GM21619 (cell line): ENCODE measurements around the gene SOX1.

Experiments used
- ATAC-seq: cut with Tn5 transposase; IDR thresholded peaks from one replicate; pipeline ENCODE4 v1.9.1; 2021; ENCODE audit not compliant: unreplicated experiment

Gene SOX1

DNA sequence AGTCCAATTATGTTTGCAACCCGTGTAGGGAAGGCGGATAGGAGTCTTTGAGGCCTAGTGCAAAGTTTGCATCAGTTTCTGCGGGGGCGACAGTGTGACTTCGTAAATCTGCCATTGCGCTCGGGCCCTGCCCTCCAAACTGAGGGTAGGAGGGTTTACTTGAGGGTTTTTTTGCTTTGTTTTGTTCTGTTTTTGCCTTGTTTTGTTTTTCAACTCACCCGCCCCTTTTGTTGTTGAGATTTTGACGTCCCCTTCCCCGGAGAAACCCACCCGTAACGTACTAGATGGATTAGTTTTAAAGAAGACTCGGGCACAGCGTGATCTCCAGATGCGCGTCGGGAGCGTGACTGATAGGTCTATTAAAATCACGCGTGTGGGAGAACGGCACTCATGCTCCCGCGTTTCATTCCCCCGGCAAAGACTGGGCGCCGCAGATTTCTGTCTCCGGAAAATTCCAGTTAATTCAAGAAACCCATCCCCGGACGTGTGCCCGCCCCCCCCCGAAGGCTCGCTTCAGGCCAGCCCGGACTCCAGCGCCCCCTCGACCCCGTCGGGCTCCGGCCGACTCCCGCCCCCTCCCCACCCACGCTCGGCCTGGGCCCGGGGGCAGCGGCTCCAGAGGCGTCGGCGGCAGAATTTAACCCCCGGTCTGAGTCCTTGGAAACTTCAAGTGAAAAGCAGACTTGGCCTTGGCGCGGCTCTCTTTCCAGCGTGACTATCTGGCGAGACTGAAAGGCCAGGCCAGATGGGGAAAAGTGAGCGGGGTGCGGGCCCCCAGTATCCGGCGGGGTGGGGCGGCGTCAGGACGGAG, 5.0 kb downstream of the SOX1 start:
- ATAC-seq, result no peak

- no peak for ATAC-seq
Observed at GRCh38 chr13:112072534-112073244, 5.7 kb downstream of the SOX1 start.

DNA sequence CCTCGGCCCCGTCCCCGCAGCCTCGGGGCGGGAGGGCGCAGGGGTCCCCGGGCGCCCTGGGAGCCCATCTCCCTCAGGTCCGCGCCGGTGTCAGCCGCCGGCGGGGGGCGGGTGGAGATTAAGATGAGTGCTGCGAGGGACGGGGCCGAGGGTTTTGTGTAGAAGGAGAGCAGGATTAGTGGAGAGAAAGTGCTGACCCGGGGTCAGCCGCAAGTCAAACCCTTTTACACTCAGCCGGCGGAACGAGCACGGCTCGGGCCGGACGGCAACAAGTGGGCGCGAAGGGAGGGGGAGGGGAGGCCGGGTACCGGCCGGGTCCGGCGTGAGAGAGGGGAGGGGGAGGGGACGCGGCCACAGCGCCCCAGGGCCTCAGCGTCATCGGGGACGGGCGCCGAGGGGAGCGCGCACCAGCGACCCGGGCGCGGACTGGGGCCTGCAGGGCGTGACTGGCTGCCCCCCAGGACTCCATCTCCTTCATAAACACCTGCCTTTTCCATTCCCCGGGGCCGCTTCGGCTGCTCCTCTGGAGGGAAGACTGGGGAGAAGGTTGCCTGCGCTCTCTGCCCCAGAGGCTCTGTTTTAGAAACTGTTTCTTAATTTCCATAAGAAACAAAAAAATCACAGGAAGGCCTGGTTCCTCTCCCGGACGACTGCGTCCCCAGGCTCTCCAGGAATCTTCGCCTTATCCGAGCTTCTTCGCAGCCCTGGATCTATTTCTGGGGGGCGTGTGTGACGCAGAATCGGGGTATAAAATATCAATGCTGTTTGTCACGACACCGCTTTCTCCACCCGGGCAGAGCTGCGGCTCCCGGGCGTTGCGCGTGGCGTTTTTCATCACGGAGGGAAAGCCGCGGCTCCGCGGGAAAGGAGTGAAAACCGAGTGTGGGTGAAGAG, 6.5 kb downstream of the SOX1 start:
- ATAC-seq, result no peak

GRCh38 chr13:112074139-112074865, 7.4 kb downstream of the SOX1 start:
- no peak for ATAC-seq

- ATAC-seq, result no peak
Observed at GRCh38 chr13:112077729-112078128, 10.8 kb downstream of the SOX1 start.

- no peak for ATAC-seq
Observed at GRCh38 chr13:112078216-112078615, 11.3 kb downstream of the SOX1 start.

DNA sequence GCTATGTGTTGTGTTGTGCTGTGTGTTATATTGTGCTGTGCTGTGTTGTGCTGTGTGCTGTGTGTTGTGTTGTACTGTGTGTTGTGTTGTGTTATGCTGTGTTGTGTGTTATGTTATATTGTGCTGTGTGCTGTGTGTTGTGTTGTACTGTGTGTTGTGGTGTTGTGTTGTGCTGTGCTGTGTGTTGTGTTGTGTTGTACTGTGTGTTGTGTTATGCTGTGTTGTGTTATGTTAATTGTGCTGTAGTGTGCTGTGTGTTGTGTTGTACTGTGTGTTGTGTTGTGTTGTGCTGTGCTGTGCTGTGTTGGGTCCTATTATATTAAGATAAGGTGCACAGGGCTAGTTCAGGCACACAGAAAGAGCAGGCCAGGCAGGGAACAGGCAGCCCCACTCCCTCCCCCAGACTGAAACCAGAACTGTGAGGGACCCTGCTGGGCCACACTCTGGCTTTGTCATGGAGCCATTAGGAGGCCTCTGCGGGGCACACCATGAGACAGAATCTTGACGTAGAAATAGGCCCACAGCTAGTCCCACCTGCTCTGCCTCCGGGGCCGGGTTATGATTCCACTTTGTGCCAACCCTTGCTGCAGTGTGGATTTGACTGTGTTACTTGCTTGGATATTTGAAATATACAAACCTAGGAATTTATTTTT, 12.1 kb downstream of the SOX1 start:
- ATAC-seq, result no peak

- no peak for ATAC-seq
Observed at GRCh38 chr13:112079696-112080095, 12.7 kb downstream of the SOX1 start.

- no peak for ATAC-seq
Observed at GRCh38 chr13:112083971-112084370, 17.0 kb downstream of the SOX1 start.

DNA sequence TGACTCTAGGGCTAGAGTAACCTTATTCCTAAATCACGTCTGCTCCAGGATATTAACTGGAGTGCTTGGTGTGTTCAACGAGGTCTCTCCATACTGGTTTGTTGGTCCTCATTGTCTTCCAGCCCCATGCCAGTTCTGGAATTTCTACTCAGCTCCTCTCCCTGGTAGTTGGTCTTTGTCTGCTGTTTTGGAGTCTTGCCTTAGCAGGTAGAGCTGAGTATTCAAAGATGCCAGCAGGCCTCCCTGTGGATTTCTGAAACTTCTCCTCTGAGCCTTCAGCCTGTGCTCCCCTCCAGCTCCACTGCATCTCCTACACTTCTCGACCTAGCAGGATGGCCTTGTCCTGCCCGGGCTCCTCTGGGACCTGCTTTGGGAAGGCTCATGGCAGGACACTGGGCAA, 25.5 kb downstream of the SOX1 start:
- ATAC-seq, result no peak

GRCh38 chr13:112095354-112095753, 28.4 kb downstream of the SOX1 start:
- no peak for ATAC-seq

DNA sequence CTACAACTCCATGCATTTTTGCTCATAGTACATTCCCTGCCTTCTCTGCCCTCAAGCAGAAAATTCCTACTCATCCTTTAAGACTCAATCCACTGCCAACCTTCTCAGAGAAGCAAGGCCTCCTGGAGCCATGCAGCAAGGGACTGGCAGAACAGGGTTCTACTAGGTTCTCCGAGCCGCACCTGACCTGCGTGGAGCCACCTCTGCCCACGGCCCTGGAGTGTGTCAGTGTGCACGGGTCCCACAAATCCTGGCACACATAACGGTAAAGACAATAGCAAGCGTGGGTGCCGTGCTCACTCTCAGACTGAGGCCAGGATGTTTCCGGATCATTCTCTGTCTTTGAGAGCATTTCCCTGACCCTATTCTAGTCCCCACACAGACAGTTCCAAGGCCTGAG, 30.0 kb downstream of the SOX1 start:
- ATAC-seq, result no peak

GRCh38 chr13:112097770-112098169, 30.8 kb downstream of the SOX1 start:
- no peak for ATAC-seq

GRCh38 chr13:112098699-112099098, 31.8 kb downstream of the SOX1 start:
- ATAC-seq, result no peak

DNA sequence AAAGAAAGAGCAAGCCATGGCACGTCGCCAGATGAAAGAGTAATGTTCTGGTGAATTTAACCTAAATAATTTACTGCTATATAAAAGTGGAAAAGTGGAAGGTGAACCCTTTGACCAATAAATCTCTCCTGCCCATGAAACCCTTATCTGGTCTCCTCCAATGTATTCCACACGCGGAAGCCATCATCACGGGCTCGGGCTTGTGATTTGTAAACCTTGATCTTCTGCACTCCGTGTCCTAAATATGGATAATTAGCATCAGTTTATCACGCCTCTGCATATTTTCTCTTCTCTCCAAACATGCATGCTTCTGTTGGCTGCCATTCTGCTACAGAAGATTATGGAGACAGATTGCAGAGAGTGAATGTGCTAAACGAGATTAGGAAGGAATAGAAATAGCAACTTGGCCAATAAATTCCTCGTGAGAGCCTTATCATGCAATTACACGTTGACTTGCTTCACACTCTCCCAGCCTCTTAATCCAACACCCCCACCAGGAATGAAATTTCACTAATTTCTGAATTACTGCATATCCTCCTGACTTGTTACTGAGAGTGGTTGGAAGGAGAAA, 34.5 kb downstream of the SOX1 start:
- ATAC-seq, result no peak

GRCh38 chr13:112102243-112102642, 35.3 kb downstream of the SOX1 start:
- ATAC-seq, result no peak

GRCh38 chr13:112103260-112103838, 36.4 kb downstream of the SOX1 start:
- ATAC-seq, result no peak

- ATAC-seq, result no peak
Observed at GRCh38 chr13:112103961-112104880, 37.3 kb downstream of the SOX1 start.

DNA sequence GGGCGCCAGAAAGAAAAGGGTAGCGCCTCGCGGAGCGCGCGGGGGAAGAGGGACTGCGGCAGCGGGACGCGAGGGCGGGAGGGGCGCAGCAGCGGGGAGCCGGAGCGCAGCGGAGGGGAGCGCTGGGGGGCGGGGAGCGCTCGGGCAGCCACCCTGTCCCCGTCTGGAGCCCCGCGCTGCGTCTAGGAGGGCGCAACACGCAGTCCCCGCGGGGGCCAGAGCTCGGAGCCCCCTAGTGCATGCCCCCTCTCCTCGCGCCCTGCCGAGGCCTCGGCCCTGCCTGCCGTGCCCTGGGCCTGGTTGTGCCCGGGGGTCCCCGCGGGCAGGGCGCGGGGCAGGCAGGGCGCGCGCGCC, 37.9 kb downstream of the SOX1 start:
- ATAC-seq, result no peak
